ENCODE data around the gene IMMP2L.

- TF ChIP-seq CTCF (IDR thresholded peaks at IDR 0.05; ENCODE audit: borderline replicate concordance, extremely low read depth, low read length, poor library complexity, severe bottlenecking): no peak
- no peak for TF ChIP-seq EZH2 (IDR thresholded peaks at IDR 0.05; ENCODE audit: borderline replicate concordance, low read depth, low read length, severe bottlenecking)
Observed at GRCh38 chr7:111588065-111588433, 25.8 kb upstream of the IMMP2L start.
